Esophagus squamous epithelium (tissue), 4 donors: ENCODE results near the gene DIPK1B.

Source experiments
- POLR2A ChIP-seq, 4 donors: fragments of 450-650 bp; IDR thresholded peaks; one replicate each; pipeline ENCODE4 v1.6.1; 2017; ENCODE audit warnings: antibody characterized with exemption in 4 of 4, mild to moderate bottlenecking in 4 of 4, moderate library complexity in 3 of 4
- TF ChIP-seq, protein P1 (sequence below), 6 experiments: fragments of 450-650 bp in 4 of 6; fragments of 200-600 bp in 2 of 6; sonication (generic) in 2 of 6; IDR thresholded peaks; one replicate each; pipeline ENCODE4 v1.5.1; 2016 to 2019; ENCODE audit warnings: antibody characterized with exemption in 6 of 6, mild to moderate bottlenecking in 4 of 6, moderate library complexity in 4 of 6

DNA sequence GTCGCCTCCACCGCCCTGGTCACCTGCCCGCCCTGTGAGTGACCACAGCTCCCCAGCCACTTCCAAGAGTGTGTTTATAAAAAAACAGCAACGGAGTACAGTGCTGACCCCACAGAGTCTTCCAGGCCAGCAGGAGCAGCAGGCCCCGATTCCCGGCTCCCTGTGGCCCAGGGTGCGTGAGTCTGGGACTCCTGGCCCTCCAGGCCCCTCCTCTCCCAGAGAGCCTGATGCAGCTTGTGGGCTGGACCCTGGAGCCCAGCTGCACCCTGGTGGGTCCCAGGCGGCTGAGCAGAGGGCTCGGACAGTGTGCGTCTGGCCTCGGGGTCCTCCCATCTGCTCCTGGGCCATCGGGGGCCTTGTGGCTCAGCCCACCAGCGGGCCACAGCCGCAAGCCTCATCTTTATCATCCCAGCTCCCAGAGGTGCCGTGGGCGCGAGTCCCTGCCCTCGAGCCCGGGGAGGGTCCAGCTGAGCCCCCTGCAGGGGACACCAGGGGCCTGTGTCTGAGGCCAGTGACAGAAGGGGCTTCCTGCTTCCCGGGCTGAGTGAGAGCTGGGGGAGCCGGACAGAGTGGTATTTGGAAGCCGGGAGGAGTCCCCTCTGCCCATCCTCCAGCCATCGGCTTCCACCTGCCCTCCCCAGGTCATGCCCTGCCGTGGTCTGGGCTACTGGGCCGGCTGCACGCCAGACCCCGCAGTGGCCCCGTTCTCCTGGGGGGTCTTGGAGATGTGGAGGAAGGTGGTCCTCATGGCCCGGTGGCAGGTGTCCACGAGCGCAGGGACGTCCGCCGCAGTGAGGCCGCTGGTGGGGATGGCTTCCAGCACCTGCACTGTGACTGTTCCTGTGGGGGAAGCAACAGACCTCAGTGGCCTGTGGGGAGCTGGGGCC is 39.0 kb upstream of the DIPK1B start:
- TF ChIP-seq, protein P1, sequence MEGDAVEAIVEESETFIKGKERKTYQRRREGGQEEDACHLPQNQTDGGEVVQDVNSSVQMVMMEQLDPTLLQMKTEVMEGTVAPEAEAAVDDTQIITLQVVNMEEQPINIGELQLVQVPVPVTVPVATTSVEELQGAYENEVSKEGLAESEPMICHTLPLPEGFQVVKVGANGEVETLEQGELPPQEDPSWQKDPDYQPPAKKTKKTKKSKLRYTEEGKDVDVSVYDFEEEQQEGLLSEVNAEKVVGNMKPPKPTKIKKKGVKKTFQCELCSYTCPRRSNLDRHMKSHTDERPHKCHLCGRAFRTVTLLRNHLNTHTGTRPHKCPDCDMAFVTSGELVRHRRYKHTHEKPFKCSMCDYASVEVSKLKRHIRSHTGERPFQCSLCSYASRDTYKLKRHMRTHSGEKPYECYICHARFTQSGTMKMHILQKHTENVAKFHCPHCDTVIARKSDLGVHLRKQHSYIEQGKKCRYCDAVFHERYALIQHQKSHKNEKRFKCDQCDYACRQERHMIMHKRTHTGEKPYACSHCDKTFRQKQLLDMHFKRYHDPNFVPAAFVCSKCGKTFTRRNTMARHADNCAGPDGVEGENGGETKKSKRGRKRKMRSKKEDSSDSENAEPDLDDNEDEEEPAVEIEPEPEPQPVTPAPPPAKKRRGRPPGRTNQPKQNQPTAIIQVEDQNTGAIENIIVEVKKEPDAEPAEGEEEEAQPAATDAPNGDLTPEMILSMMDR (IDR thresholded peaks at IDR 0.05) = no peak
- TF ChIP-seq POLR2A (IDR thresholded peaks at IDR 0.05) = no peak
